ENCODE data around the gene LUZP1. TPM values are rescaled to one million over a fixed set of nuclear protein-coding genes. Genes with fewer than 3 reads are reported as not detected.

LUZP1 gene
- total RNA-seq, result 10 to 100 TPM; 16.2 to 65.3 (median 29.5) TPM
- polyA plus RNA-seq, result 10 to 100 TPM in 1 of 3 donors, 1 to 10 TPM in 2; 7.1 to 25.8 (median 9.7) TPM
- long read RNA-seq, donor 1, partial matches to known transcripts, result 0 of 2 reads
- long read RNA-seq, donor 1, other reads (novel, unspliced or antisense), result 0 of 2 reads
- long read RNA-seq, donor 2, result 0 reads
- long read RNA-seq, donor 3, partial matches to known transcripts, result 0 of 1 reads
- long read RNA-seq, donor 3, other reads (novel, unspliced or antisense), result 0 of 1 reads
- long read RNA-seq, donor 4, partial matches to known transcripts, result 23 of 33 reads
- long read RNA-seq, donor 4, other reads (novel, unspliced or antisense), result 6 of 33 reads
- long read RNA-seq, donor 5, full-length matches to known transcripts, result 4 of 14 reads
- long read RNA-seq, donor 5, partial matches to known transcripts, result 2 of 14 reads
- long read RNA-seq, donor 5, other reads (novel, unspliced or antisense), result 8 of 14 reads
- long read RNA-seq, donor 6, partial matches to known transcripts, result 20 of 31 reads
- long read RNA-seq, donor 6, other reads (novel, unspliced or antisense), result 7 of 31 reads
- long read RNA-seq, donor 7, partial matches to known transcripts, result 0 of 3 reads
- long read RNA-seq, donor 7, other reads (novel, unspliced or antisense), result 0 of 3 reads
- long read RNA-seq, donor 8, full-length matches to known transcripts, result 1 of 7 reads
- long read RNA-seq, donor 8, partial matches to known transcripts, result 6 of 7 reads
- long read RNA-seq, donor 8, other reads (novel, unspliced or antisense), result 0 of 7 reads
- long read RNA-seq, donor 9, partial matches to known transcripts, result 7 of 8 reads
- long read RNA-seq, donor 9, other reads (novel, unspliced or antisense), result 0 of 8 reads
- long read RNA-seq, donor 10, result 0 reads

DNA sequence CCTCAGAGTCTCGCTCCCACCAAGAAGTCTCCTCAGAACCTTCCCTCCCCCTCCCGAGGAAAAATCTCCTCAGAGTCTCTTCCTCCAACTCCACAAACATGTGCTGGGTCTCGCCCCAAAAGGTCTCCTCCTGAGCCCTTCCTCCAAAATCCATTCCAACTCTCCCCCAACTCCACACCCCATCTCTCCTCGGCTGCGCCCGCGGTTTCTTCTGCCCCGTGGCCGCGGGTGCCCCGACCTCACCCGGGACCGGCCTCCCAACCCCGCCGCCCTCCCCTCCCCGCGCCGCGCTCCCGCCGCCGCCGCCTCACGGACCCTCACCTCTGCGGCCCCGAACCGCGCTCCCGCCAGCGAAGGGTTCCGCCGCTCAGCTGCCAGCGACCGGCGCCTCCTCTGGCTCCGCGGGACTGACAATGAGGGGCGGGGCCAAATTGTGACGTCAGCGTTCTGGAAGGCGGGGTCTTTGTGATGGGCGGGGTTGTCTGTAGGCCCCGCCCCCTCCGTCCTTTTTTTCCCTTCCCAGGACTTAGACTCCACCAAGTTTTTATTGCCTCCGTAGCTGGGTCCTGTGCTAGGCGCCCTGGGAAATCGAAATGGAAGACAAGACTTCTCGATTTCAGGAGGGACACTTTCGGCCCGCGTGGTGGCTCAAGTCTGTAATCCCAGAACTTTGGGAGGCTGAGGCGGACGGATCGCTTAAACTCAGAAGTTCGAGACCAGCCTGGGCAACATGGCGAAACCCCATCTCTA, at the start of gene LUZP1:
Gene LUZP1 (minus strand): TSS at position 412 of the 750 bp plus-strand sequence.
- TF ChIP-seq POLR2A (IDR thresholded peaks at IDR 0.05) (peak; percentile 93 to 98), CTCF (IDR thresholded peaks at IDR 0.05) (no peak)

DNA sequence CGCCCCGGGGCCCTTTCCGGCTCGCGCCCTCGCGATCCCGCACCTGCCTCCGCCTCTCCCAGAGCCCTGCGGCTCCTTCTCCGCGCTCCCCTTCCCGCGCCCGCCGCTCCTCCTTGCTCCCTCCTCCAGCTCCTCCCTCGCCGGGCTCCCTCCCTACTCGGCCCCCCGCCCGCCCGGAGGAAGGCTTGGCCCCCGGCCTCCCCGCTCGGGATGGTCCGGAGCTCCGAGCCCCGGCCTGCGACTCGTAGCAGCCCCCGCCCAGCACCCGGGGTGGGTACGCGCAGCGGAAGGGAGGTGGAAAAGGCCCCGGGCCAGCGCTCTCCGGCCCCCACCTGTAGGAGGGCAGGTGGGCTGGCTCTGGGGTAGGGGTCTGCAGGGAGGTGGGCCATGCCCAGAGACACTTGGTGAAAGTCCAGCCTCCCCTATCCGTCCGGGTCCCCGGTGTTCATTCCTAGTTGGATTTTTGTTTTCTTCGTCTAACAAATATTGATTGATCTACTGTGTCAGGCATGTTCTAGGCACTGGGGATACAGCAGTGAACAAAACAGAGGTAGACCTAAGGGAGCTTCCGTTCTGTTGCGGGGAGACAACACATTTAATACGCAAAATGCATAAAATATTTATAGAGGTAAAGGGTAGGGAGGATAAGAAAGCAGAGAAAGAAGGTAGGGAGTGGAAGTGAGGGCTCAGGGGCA, 48.9 kb upstream of the LUZP1 start, which contains the start of gene HTR1D:
Gene HTR1D (minus strand): TSS at position 82 of the 695 bp plus-strand sequence. CDS start 23,283 bp downstream, outside the sequence.
- peak in 2 of 7 donors; percentile 9 to 19 for DNase-seq
- 3 to 23% (median 5%) methylated on average over 7 to 45 of the region's 45 CpGs for WGBS, 4 donors
- no peaks in the 10 kb centered on the region for H3K9me3 ChIP-seq (replicated peaks in 1 of 3)
- H3K36me3 ChIP-seq (replicated peaks in 1 of 2), result no peaks in the 10 kb centered on the region
- peak within 1 kb of the TSS in 1 of 4 donors; percentile 51 for H3K4me3 ChIP-seq
- H3K27me3 ChIP-seq, result peaks cover 43% of the 10 kb centered on the region
- H3K27ac ChIP-seq, result no peak within 1 kb of the TSS
- intact Hi-C loops (cut with DNase I), result no loop called here
- peaks cover 0 to 11% of the 10 kb centered on the region in 2 donors for H3K4me1 ChIP-seq (replicated peaks in 1 of 2)
- TF ChIP-seq CTCF (IDR thresholded peaks at IDR 0.05) (no peak), POLR2A (IDR thresholded peaks at IDR 0.05) (no peak)

More for the DNA sequence above, at the start of gene LUZP1:
- WGBS, 4 donors, result 5 to 28% (median 7%) methylated on average over 18 to 56 of the region's 56 CpGs
- Histone ChIP-seq H3K9me3 (replicated peaks in 1 of 3) (no peaks in the 10 kb centered on the region), H3K27me3 (no peaks in the 10 kb centered on the region), H3K4me3 (peak within 1 kb of the TSS; percentile 69 to 95 (median 88)), H3K36me3 (replicated peaks in 1 of 2) (no peaks in the 10 kb centered on the region), H3K4me1 (replicated peaks in 1 of 2) (peaks cover 23 to 52% of the 10 kb centered on the region in 2 donors), H3K27ac (peak within 1 kb of the TSS; percentile 92 to 98 (median 93))
- peak; percentile 89 to 98 (median 94) for DNase-seq
- intact Hi-C loops (cut with DNase I), result loop anchor here in 1 of 2 donors (5.0 kb wide), 1 partner anchor 66 kb away; no protein-coding TSS in a partner anchor

GRCh38 chr1:23216771-23217420, 48.2 kb upstream of the LUZP1 start:
- Histone ChIP-seq H3K9me3 (replicated peaks in 1 of 3) (no peaks in the 10 kb centered on the region), H3K27ac (no peak overlapping the region), H3K36me3 (replicated peaks in 1 of 2) (no peaks in the 10 kb centered on the region), H3K4me3 (peak overlapping the region in 1 of 4 donors; percentile 51), H3K27me3 (peaks cover 43% of the 10 kb centered on the region), H3K4me1 (replicated peaks in 1 of 2) (peaks cover 0 to 11% of the 10 kb centered on the region in 2 donors)
- 0 to 4% (median 1%) methylated on average over 9 to 78 of the region's 78 CpGs for WGBS, 4 donors
- DNase-seq, result peak in 1 of 7 donors; percentile 19
- intact Hi-C loops (cut with DNase I), result no loop called here
- TF ChIP-seq CTCF (IDR thresholded peaks at IDR 0.05), result peak in 4 of 6 experiments; percentile 14 to 55 (median 33)
- TF ChIP-seq POLR2A (IDR thresholded peaks at IDR 0.05), result no peak

All from adrenal gland (tissue), 19 donors.